Keratinocyte (primary cell): ENCODE results near the gene DNAJC7.

Experiments used
- CTCF ChIP-seq, 3 experiments: IDR thresholded peaks in 1 of 3; conservative IDR thresholded peaks in 1 of 3; optimal IDR thresholded peaks in 1 of 3; 2 replicates in 2 of 3; 3 replicates in 1 of 3; pipeline versions ENCODE3 to v1.5.1; 2011; ENCODE audit warnings: low read length in 3 of 3, mild to moderate bottlenecking in 3 of 3, moderate library complexity in 2 of 3, control low read depth in 1 of 3, inconsistent platforms in 1 of 3; ENCODE audit not compliant: insufficient read depth in 2 of 3; ENCODE audit errors: extremely low read depth in 1 of 3
- EZH2 ChIP-seq: IDR thresholded peaks from one replicate; pipeline ENCODE4 v1.6.1; 2012; ENCODE audit warnings: inconsistent platforms, mild to moderate bottlenecking, low read length, moderate library complexity

- TF ChIP-seq CTCF (optimal IDR thresholded peaks at IDR 0.05 in 1 of 3, IDR thresholded peaks at IDR 0.05 in 1 of 3, conservative IDR thresholded peaks at IDR 0.05 in 1 of 3; ENCODE audit: extremely low read depth in 1 of 3, insufficient read depth in 2 of 3, low read length in 3 of 3) (no peak), EZH2 (no peak)
Observed at GRCh38 chr17:41982026-41982760, 35.0 kb downstream of the DNAJC7 start.
